RWPE2 (cell line): Measurements from ENCODE around the gene ROBO3.

Experiments used
- ATAC-seq: fragments of 200-7000 bp; cut with Tn5 transposase; 3 replicates; pipeline ENCODE4 v1.9.1; 2021; ENCODE audit warnings: low read depth
- DNase-seq: peaks from one replicate; pipeline ENCODE4 v3.0.0-alpha.2; 2020; ENCODE audit warnings: low spot score
- H3K27ac ChIP-seq: fragments of 450-650 bp; 2 replicates; pipeline ENCODE4 v1.5.1; 2017; ENCODE audit warnings: mild to moderate bottlenecking; ENCODE audit not compliant: poor library complexity, severe bottlenecking
- H3K27me3 ChIP-seq: fragments of 250-450 bp; sonication (Bioruptor Pico); 2 replicates; pipeline ENCODE4 v1.5.1; 2021; ENCODE audit warnings: mild to moderate bottlenecking, moderate library complexity; ENCODE audit not compliant: insufficient read depth, poor library complexity, severe bottlenecking
- H3K36me3 ChIP-seq: fragments of 250-450 bp; sonication (Bioruptor Pico); 2 replicates; pipeline ENCODE4 v1.5.1; 2020; ENCODE audit warnings: low read depth, mild to moderate bottlenecking, moderate library complexity
- H3K4me1 ChIP-seq: fragments of 250-450 bp; sonication (Bioruptor Pico); 2 replicates; pipeline ENCODE4 v1.5.1; 2021; ENCODE audit warnings: mild to moderate bottlenecking, moderate library complexity; ENCODE audit not compliant: insufficient read depth, poor library complexity, severe bottlenecking
- H3K4me3 ChIP-seq: fragments of 250-450 bp; sonication (Bioruptor Pico); 2 replicates; pipeline ENCODE4 v1.5.1; 2021; ENCODE audit warnings: mild to moderate bottlenecking, moderate library complexity; ENCODE audit not compliant: severe bottlenecking
- H3K9me3 ChIP-seq: fragments of 250-450 bp; sonication (Bioruptor Pico); 2 replicates; pipeline ENCODE4 v1.5.1; 2021; ENCODE audit warnings: mild to moderate bottlenecking, moderate library complexity; ENCODE audit not compliant: severe bottlenecking
- CTCF ChIP-seq: fragments of 450-650 bp; IDR thresholded peaks from one replicate; pipeline ENCODE4 v1.5.1; 2017; ENCODE audit warnings: mild to moderate bottlenecking, moderate library complexity; ENCODE audit not compliant: poor library complexity, severe bottlenecking

The ROBO3 gene

GRCh38 chr11:124841840-124842239 lies 23.4 kb upstream of the ROBO3 start:
- Histone ChIP-seq H3K36me3 (no peaks in the 10 kb centered on the region), H3K4me3 (no peak overlapping the region), H3K27ac (no peak overlapping the region), H3K27me3 (peaks cover 93% of the 10 kb centered on the region), H3K9me3 (no peaks in the 10 kb centered on the region), H3K4me1 (no peaks in the 10 kb centered on the region)
- no peak for TF ChIP-seq CTCF
- no peak for DNase-seq
- ATAC-seq = no peak

- peaks cover 97% of the 10 kb centered on the region for H3K27me3 ChIP-seq
Measured at GRCh38 chr11:124842305-124842704, 22.9 kb upstream of the ROBO3 start.

GRCh38 chr11:124843616-124843910 lies 21.7 kb upstream of the ROBO3 start:
- H3K36me3 ChIP-seq = no peaks in the 10 kb centered on the region
- H3K9me3 ChIP-seq = no peaks in the 10 kb centered on the region
- ATAC-seq = no peak
- no peak overlapping the region for H3K4me3 ChIP-seq
- no peak for TF ChIP-seq CTCF
- H3K4me1 ChIP-seq = no peaks in the 10 kb centered on the region
- H3K27me3 ChIP-seq = peaks cover 100% of the 10 kb centered on the region
- H3K27ac ChIP-seq = no peak overlapping the region
- no peak for DNase-seq

More at GRCh38 chr11:124842305-124842704, 22.9 kb upstream of the ROBO3 start:
- H3K4me3 ChIP-seq = no peak overlapping the region
- H3K4me1 ChIP-seq = no peaks in the 10 kb centered on the region
- no peak overlapping the region for H3K27ac ChIP-seq
- H3K36me3 ChIP-seq = no peaks in the 10 kb centered on the region
- ATAC-seq (no peak), DNase-seq (no peak)
- H3K9me3 ChIP-seq = no peaks in the 10 kb centered on the region
- no peak for TF ChIP-seq CTCF

GRCh38 chr11:124844664-124845079 lies 20.6 kb upstream of the ROBO3 start:
- Histone ChIP-seq H3K4me3 (no peak overlapping the region), H3K27ac (no peak overlapping the region), H3K4me1 (no peaks in the 10 kb centered on the region), H3K9me3 (no peaks in the 10 kb centered on the region), H3K27me3 (peaks cover 100% of the 10 kb centered on the region), H3K36me3 (no peaks in the 10 kb centered on the region)
- ATAC-seq (no peak), DNase-seq (no peak)
- no peak for TF ChIP-seq CTCF

- no peaks in the 10 kb centered on the region for H3K36me3 ChIP-seq
- ATAC-seq (no peak), DNase-seq (no peak)
- H3K9me3 ChIP-seq = no peaks in the 10 kb centered on the region
- no peak overlapping the region for H3K4me3 ChIP-seq
- H3K27me3 ChIP-seq = peaks cover 100% of the 10 kb centered on the region
- TF ChIP-seq CTCF = no peak
- H3K27ac ChIP-seq = no peak overlapping the region
- no peaks in the 10 kb centered on the region for H3K4me1 ChIP-seq
Measured at GRCh38 chr11:124846070-124846673, 19.1 kb upstream of the ROBO3 start.
